ENCODE measurements around the gene SMIM23. TPM values are rescaled to one million over a fixed set of nuclear protein-coding genes. Genes with fewer than 3 reads are reported as not detected.

The SMIM23 gene
- total and polyA plus RNA-seq, 2 experiments from 2014 or later = not detected

- H3K4me1 ChIP-seq (ENCODE audit: insufficient read depth) = no peaks in the 10 kb centered on the region
- no peak overlapping the region for H3K27ac Mint-ChIP-seq
- ATAC-seq (no peak), DNase-seq (ENCODE audit: low spot score) (no peak)
- no peak overlapping the region for H3K27ac ChIP-seq (ENCODE audit: low read depth)
- no peaks in the 10 kb centered on the region for H3K79me2 ChIP-seq (replicated peaks; ENCODE audit: insufficient read depth)
- H3K4me3 ChIP-seq = no peak overlapping the region
- H3F3A ChIP-seq (replicated peaks; ENCODE audit: low read depth) = no peaks in the 10 kb centered on the region
- H3K36me3 Mint-ChIP-seq (ENCODE audit: low read depth) = no peaks in the 10 kb centered on the region
- H3K4me2 ChIP-seq = no peak overlapping the region
- no peaks in the 10 kb centered on the region for H3K27me3 ChIP-seq (ENCODE audit: insufficient read depth)
- no peaks in the 10 kb centered on the region for H3K36me3 ChIP-seq (ENCODE audit: insufficient read depth)
- no peaks in the 10 kb centered on the region for H3K9me2 ChIP-seq (ENCODE audit: insufficient read depth)
- no peak overlapping the region for H2AFZ ChIP-seq
- no peak for TF ChIP-seq ZNF462 (CRISPR knock-in tag; IDR thresholded peaks at IDR 0.05)
- no peak for TF ChIP-seq REST (IDR thresholded peaks at IDR 0.05; ENCODE audit: unreplicated experiment)
- H3K27me3 Mint-ChIP-seq (ENCODE audit: insufficient read depth, low read depth, poor library complexity) = peaks cover 2% of the 10 kb centered on the region
- H4K20me1 ChIP-seq (replicated peaks; ENCODE audit: insufficient read depth) = no peaks in the 10 kb centered on the region
- H3K4me1 Mint-ChIP-seq = peaks cover 7% of the 10 kb centered on the region
- H3K9me3 Mint-ChIP-seq = peaks cover 5% of the 10 kb centered on the region; the same call in 2 of the 3 replicates
- H3K4me3 Mint-ChIP-seq = no peak overlapping the region
Measured at GRCh38 chr5:171771856-171772255, 13.8 kb upstream of the SMIM23 start.
